Frontal cortex (tissue), 4 donors: ENCODE data around the gene TBC1D9. TPM values are rescaled to one million over a fixed set of nuclear protein-coding genes. Genes with fewer than 3 reads are reported as not detected.

Experiments
- DNase-seq, 2 donors: peaks; one replicate each; pipeline ENCODE4 v3.0.0; 2012; ENCODE audit warnings: low spot score in 2 of 2
- FAIRE-seq: peaks from 2 replicates; lab custom pipeline; 2012; peaks lifted over from hg19 to GRCh38; lab: Jason Lieb, UNC
- total RNA-seq: library from RNA; depleted of rRNA; stranded (reverse); fragments of >200 nt; gene quantifications from one replicate; pipeline ENCODE4 v1.2.3, GENCODE V29; 2014
- donor health status: control.
- donor health status: control.
- donor health status: control.

TBC1D9 gene
- total RNA-seq, 1 donor from 2014 or later = 68.1 TPM

- DNase-seq (no peak), FAIRE-seq (no peak)
Measured at GRCh38 chr4:140662082-140662869, 93.9 kb downstream of the TBC1D9 start.

- DNase-seq (no peak), FAIRE-seq (no peak)
Measured at GRCh38 chr4:140661550-140661949, 94.6 kb downstream of the TBC1D9 start.

DNA sequence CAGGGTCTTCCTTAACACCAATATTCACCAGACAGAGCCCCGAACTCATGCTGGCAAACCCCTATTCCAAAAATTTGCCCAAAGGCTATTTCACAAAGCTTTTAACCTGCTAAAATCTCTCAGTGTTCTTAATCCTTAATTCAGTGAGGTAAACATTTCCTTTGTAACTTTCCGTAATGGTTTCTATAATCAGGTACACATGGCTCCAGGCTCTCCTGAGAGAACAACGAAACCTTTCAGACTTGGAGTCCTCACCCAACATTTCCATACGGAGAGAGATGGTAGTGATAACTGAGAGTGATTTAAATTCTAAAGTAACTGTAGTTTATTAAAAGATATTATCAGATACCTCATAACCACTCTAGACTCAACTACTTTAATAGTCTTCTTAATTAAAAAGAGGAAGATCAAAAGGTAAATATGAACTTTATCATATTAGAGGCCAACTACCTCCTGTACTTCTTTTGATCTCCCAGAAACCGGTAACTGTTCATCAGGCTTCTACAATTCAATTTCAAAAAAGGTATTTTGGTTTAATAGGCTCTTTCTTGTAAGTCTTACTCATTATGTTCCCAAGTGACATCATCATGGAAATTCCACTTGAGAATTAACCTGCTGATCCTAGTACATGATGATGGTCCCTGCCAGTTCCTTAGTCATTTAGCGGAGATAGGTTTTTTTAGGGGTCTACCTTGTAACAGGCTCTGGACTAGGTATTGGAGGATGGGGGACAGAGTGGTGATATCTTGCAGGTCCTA lies 96.1 kb downstream of the TBC1D9 start:
- DNase-seq (no peak), FAIRE-seq (no peak)

DNA sequence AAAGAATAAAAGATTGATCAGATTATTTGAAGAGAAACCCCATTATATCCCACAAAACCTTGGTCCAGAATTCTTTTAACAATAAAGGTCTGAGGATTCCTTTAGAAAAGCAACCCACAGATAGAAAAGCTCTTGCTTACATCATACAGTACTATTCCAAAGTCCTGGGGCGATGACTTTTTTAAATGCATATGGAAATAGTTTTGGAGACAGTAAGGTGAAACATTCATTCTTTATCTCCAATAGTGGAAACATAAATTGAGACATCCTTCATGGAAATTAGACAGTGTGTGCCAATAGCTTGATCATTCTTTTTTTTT lies 101.7 kb downstream of the TBC1D9 start:
- FAIRE-seq = no peak
- no peak for DNase-seq

DNA sequence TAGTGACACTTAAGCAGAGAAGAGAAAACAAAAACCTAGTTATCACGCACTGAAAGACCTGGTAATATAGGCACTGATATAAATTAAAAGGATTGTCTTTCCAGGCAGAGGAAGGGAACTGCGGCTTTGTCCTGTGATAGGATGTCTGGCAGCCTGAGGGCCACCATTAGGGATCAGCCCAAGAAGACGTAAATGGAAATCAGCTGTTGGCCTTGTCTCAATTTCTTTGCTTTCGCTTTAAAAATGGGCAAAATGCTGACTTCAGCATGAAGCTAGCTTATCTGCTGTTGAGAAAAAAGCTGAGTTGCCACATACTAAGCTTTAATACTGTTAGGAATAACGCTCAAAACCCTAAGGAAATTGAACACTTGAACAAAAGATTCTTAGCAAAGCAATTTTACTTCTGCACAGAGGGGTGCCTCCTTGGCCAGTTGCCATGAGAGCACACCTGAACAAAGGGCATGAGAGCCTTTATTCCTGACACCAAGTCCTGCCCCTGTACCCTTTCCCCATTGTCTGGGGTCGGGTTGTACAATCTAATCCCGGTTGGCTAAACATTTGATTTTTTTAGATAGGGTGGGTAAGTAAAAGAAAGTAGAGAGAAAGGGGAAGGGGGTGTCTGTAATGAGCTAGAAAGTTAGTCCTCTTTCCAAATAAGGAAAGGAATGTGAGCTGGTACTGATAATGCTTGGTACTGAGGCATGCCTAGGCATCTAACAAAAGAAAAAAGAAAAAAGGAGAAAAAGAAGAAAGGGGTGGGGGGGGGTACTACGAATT lies 102.3 kb downstream of the TBC1D9 start:
- FAIRE-seq (no peak), DNase-seq (no peak)

DNA sequence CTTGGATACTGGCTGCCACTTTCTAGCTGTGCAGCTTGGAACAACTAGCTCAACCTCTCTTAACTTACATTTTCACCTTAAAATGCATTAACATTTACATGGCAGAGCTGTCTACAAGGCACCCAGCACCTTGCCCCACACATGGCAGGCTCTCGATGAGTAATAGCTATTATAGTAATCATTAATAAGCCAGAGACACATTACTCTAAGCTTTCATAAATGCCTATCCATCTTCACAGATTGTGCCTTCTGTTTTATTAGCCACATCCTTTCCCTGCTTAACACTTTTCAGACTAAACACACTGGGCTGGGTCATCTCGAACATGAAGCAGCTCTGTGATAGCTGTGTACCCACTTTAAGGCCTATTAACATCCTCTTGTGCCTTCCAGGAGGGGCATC lies 103.6 kb downstream of the TBC1D9 start:
- FAIRE-seq = no peak
- DNase-seq = no peak

DNA sequence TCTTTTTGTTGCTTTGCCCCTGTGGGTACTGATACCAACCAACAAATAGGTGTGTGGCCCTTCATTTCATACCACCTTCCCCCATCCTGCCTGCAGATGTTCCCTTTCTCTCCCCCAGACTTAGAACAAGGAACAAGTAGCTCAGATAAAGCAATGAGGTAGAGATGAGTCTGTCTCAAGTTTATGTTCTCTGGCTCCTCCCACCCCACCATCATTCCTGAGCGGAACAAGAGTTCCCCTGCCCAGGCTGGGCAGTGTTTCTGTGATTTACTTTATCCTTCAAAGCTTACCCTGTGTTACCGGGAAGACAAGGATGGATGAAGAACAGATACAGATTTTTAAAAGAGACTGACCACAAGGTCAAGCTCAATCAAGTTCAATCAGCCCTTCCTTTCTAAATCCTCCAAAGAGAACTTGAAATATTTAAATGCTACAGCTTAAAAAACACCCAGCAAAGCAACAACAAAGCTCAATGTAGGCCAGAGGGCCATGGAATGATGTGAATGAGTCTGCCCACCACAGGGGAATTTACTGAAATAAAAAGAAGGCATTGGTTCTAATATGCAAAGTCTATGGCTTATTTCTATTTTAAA lies 107.4 kb downstream of the TBC1D9 start:
- FAIRE-seq = no peak
- no peak for DNase-seq

- FAIRE-seq (no peak), DNase-seq (peak in 1 of 2 donors; percentile 26)
Measured at GRCh38 chr4:140645614-140646412, 110.4 kb downstream of the TBC1D9 start.

GRCh38 chr4:140645196-140645595 lies 111.0 kb downstream of the TBC1D9 start:
- DNase-seq = no peak
- FAIRE-seq = no peak

DNA sequence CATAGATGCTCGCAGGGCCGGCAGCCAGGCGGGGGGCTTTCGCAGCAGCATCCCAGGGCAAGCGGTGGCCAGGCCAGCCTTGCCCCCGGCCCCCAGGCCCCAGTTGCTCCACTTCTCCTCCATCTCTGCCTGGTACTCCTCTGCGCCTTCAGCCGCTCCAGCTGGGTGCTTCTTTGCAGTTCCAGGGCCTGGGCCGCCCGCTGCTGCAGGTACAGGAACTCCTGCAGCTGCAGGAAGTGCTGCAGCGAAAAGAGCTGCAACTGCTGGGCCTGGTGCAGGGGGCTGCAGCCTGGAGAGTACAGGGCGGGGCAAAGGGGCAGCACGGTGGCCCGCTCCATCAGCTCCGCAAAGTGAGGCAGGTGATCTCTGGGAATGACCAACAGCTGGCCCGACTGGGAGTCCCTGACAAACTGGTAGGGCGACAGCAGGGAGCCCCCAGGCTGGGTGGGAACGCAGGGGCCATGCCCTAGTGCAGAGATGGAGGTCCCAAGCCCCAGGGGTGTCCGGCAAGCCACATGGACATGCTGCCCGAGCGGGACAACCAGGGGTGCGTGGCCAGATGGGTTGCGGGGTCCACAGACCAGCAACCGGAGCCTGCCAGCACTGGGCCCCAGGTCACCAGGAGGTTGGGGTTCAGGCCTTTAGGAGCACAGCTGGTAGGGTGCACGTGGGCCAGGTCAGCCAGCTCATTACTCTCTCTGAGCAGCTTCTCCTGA lies 111.6 kb downstream of the TBC1D9 start:
- DNase-seq (no peak), FAIRE-seq (no peak)

GRCh38 chr4:140643571-140644055 lies 112.6 kb downstream of the TBC1D9 start:
- FAIRE-seq (no peak), DNase-seq (no peak)

DNA sequence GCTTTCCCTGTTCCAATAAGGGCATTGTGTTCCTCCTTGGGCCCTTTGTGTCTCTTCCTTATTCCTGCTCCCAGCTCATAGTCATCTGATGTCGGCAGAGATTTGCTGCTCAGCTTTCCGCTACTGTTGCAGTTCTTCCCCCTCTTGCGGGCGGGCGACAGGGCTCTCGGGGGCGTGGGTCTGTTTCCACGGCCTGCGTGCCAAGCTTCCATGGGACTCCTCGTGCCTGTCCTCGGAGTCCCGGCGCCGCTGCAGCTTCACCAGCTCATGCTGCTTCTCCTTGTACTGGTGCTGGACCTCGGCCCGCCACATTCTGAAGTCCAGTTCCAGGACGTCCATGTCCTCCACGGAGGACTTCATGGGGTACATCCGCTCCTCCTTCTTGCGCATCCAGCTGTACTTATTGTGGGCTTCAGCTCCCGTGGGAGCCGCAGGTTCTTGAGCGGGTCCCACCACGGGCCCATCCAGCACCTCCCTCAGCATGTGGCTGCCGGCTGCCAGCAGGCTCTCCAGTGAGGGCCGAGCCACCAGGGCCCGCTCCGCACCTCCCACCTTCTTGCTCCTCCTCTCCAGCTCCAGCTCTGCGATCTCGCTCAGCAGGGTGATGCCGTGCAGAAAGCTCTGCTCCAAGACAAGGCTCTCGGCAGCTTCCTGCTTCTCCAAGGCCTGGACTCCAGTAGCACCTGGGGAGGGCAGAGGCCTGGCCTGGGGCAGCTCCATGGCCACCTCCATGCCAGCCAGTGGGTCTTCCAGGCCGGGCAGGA lies 113.3 kb downstream of the TBC1D9 start:
- DNase-seq (no peak), FAIRE-seq (no peak)

- FAIRE-seq (no peak), DNase-seq (no peak)
Measured at GRCh38 chr4:140641789-140642439, 114.3 kb downstream of the TBC1D9 start.

DNA sequence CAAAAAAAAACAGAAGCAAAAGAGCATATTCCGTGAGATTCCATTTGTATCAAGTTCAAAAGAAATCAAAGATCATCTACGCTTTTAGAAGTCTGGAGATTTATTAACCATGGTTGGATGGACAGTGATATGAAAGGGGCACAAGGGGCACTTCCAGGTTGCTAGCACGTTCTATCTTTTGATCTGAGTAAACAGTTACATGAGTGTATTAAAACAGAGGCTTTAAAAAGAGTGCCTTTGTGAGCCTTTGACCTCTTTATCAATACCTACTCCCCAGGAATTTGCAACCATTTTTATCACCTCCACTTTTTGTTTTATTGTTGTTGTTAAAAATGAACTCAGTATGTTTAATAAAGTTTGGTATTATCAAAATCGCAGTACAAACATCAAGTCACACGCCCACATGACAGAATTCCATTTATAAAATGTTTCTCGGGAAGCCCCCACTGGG lies 115.1 kb downstream of the TBC1D9 start:
- FAIRE-seq (no peak), DNase-seq (no peak)

DNA sequence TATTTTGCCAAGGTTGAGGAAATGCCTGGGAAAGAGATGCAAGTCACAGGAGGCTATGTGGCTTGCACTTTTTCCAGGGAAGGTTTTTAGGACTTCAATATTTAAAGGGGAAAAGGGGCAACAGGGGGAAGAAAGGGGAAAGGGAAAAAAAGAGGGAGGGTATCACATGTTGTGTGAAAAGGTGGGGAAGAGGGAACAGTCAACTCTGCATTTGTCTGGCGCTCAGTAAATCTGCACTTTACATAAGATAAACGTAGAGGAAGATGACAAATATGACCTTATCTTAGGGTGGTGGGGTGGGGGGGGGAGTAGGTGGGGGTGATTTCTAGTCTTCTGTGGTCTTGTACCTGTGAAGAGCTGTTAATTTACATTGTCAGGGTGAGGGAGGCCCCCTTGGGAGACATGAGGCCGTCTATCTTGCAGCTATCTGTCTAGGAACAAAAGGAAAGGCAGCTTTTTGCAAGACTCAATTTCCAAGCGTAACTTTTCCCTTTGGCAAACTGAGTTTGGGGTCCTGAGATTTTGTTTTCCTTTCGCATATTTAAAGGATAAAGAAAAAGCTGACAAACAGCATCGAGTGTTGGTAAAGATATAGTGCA lies 115.9 kb downstream of the TBC1D9 start:
- no peak for DNase-seq
- FAIRE-seq = no peak

DNA sequence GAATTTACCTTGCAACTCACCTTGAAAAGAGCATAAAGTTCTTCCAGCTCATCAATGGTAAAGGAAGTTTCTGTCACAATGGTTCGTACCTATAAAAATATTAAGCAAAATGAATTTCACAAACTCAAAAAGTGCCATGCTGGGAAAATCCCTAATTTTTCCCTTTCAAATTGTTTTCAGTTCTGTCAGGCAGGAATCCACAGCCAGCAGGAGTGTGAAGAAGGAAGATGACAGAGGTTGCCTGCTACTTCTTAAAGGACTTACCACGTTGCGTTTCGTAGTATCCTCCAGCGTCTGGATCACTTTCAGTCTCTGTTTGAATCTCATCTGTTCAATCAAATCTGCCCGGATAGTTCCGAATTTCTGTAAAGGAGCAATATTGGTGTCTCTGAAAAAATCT lies 117.1 kb downstream of the TBC1D9 start:
- no peak for DNase-seq
- no peak for FAIRE-seq

- peak in 1 of 2 donors; percentile 35 for DNase-seq
- FAIRE-seq = no peak
Measured at GRCh38 chr4:140637836-140638235, 118.3 kb downstream of the TBC1D9 start.
